Caki2 (cell line): Measurements from ENCODE around the gene NR2C1. TPM values are rescaled to one million over a fixed set of nuclear protein-coding genes. Genes with fewer than 3 reads are reported as not detected.
"Not testable (repeated sequence)": the region's sequence is repeated elsewhere in the genome, so short reads cannot be mapped to it uniquely, and the experiment has no call there.

Experiments used
- DNase-seq: peaks from one replicate; pipeline ENCODE4 v3.0.0-alpha.2; 2015; ENCODE audit warnings: low read depth
- in situ Hi-C: cut with HindIII; loops from 2 replicates; pipeline ENCODE4 v1.10.0; 2016; ENCODE audit warnings: low sequenced_read_pairs, low pct_unique_long_range_greater_than_20kb, mixed read lengths
- total RNA-seq: library from RNA; depleted of rRNA; stranded (reverse); fragments of >200 nt; shearing (Covaris generic); gene quantifications from 2 replicates; pipeline ENCODE4 v1.2.3, GENCODE V29; 2014; ENCODE audit warnings: low replicate concordance

Gene NR2C1
- total RNA-seq, 1 experiment from 2014 or later, result 25.4 TPM

- DNase-seq, result no peak
- in situ Hi-C loops, result no loop called here
Observed at GRCh38 chr12:95034750-95035149, 38.7 kb downstream of the NR2C1 start.

- in situ Hi-C loops, result no loop called here
- DNase-seq, result peak; percentile 51
Observed at GRCh38 chr12:95022477-95022876, 50.9 kb downstream of the NR2C1 start.

DNA sequence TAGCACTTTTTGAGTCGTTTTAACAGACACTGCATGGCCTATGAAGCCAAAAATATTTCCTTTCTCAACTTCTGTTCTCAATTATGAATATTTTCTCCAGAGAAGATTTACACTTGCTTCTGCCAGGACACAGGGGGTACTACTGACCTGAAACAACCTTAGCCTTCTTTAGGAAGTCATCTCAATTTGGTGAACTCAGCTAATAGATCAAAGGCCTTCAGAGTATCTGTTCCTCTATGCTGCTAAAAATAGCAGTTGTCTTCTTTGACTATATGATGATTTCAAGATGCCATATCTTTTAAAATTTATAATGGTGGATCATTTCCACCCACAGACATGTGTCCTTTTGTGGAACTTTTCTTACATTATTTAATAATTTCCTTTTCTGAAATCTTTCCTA, 55.9 kb downstream of the NR2C1 start:
- in situ Hi-C loops, result no loop called here
- no peak for DNase-seq

DNA sequence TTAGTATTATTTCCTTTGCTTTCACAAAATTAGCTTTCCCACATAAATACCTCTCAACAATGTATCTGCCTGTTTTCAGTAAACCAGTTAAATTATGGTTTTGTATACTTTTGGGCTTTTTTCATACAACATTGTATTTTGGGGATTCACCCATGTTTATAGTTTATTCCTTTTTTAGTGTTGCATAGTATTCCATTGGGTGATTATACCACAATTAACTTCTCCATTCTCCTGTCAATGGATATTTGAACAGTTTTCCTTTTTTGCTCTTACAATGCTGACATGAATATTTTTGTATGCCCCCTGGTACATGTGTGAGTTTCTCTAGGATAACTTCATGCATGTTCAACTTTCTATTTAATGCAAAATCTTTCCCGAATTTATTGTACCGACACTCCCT, 57.3 kb downstream of the NR2C1 start:
- in situ Hi-C loops, result no loop called here
- no peak for DNase-seq

DNA sequence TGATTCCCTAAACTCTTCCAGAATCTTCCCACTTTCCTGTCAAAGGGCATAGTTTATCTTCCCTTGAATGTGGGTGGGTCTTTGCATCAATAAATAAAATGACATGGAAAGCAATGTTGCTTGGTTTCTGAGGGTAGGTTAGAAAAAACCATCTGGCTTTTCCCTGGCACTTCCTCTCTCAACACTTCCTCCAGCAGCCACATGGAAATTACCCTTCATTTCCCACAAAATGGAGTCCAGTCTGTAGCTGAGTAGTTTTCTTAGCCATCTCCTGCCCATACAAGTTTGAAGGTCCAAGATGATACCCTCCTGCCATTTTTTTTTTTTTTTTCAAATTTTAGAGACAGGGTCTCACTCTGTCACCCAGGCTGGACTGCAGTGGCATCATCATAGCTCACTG, 58.9 kb downstream of the NR2C1 start:
- in situ Hi-C loops, result no loop called here
- no peak for DNase-seq

DNA sequence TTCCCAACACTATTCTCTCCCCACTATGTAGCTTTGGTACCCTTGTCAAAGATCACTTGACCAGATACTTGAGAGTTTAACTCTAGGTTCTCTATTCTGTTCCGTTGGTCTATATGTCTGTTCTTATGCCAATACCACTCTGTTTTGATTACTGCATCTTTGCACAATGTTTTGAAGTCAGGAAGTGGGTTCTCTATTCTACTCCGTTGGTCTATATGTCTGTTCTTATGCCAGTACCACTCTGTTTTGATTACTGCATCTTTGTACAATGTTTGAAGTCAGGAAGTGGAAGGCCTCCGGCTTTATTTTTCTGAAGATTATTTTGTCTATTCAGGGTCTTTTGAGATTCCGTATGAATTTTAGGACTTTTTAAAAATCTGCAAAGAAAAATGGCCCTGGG, 67.2 kb downstream of the NR2C1 start:
- in situ Hi-C loops, result no loop called here
- no peak for DNase-seq

DNA sequence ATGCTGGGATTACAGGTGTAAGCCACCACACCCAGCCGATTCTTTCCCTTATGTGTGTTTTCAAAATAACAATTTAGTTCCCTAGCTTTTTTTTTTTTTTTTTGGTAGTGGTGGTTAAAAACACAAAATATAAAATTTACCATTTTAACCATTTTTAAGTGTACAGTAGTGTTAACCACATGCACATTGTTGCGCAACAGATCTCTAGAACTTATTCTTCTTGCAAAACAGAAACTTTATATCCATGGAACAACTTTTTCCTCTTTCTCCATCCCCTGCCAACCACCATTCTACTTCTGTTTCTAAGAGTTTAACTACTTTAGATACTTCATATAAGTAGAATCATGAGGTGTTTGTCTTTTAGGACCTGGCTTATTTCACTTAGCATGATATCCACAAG, 68.8 kb downstream of the NR2C1 start:
- in situ Hi-C loops, result no loop called here
- DNase-seq, result no peak

DNA sequence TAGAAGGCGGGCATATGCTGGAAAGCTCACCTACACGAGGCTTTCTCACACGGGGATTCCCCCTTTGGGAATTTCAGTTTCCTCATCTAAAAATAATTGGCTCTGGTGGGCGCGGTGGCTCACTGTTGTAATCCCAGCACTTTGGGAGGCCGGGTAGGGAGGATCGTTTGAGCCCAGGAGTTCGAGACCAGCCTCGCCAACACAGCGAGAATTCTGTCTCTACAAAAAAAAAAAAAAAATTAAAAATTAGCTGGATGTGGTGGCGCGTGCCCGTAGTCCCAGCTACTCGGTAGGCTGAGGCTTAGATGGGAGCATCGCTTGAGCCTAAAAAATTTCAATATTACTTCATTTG, 69.5 kb downstream of the NR2C1 start:
- no peak for DNase-seq
- in situ Hi-C loops, result no loop called here

- in situ Hi-C loops, result no loop called here
- DNase-seq, result peak; percentile 80
Observed at GRCh38 chr12:95003213-95003920, 70.1 kb downstream of the NR2C1 start, which contains the start of gene NDUFA12. NDUFA12 (minus strand) TSS chr12:95003697; CDS start chr12:95003680, 17 bp downstream.

DNA sequence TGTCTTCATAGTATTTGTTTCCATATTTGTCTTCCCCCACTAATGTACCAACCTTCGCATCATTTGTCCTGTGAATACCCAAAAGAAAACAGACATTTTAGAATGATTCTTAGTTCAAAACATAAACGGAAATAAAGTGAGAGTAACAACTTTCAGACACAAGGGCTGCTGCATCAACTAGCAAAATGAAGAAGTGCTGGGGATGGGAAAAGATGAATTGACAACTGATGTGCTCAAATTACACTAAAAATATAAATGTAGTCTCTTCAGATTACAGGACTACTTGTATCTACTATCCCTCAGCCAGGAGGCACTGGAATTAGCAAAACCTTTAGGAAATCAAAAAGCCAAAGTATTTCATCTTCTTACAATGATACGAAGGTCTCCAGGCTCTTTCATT, 70.7 kb downstream of the NR2C1 start:
- DNase-seq, result no peak
- in situ Hi-C loops, result no loop called here

DNA sequence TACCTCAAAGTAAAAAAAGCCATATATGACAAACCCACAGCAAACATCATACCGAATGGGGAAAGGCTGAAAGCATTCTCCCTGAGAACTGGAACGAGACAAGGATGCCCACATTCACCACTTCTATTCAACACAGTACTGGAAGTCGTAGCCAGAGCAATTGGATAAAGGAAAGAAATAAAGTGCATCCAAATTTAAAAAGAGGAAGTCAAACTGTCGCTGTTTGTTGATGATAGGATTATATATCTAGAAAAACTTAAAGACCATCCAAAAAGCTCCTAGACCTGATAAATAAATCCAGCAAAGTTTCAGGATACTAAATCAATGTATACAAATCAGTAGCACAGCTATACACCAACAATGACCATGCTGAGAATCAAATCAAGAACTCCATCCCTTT, 75.1 kb downstream of the NR2C1 start:
- in situ Hi-C loops, result no loop called here
- no peak for DNase-seq

- DNase-seq, result no peak
- in situ Hi-C loops, result no loop called here
Observed at GRCh38 chr12:94997726-94998125, 75.7 kb downstream of the NR2C1 start.

DNA sequence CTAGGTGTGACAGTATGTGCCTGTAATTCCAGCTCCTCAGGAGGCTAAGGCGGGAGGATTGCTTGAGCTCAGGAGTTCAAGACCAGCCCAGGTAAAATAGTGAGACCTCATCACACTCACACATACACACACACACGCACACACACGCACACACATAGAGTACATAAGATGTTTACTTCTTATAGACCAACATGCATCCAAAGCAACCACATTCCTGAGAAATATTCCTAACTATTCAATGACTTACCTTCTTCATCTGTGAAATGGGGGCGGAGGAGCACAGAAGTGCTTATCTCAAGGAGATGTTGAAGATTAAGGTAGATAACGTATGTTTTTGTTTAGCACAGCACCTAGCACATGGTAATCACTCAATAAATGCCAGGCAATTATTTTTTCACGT, 76.4 kb downstream of the NR2C1 start:
- no peak for DNase-seq
- in situ Hi-C loops, result no loop called here

DNA sequence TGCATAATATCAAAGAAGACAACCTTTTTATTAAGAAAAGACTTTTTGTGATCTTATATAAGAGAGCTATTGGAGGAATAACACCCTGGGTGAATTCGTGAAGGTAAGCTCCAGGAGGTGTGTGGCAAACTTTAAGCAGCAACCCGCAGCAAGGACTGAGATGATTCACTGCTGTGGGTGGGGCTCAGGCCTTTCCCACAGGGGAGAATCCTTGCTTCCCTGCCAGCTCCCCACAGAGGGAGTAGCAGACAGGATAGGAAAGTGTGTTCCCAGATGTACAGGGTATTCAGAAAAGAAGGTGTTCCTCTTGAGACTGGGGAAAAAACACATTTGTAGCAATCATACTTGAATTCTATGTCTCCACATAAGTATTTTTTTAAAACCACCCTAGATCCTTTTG, 79.1 kb downstream of the NR2C1 start:
- in situ Hi-C loops, result no loop called here
- peak; percentile 21 for DNase-seq

DNA sequence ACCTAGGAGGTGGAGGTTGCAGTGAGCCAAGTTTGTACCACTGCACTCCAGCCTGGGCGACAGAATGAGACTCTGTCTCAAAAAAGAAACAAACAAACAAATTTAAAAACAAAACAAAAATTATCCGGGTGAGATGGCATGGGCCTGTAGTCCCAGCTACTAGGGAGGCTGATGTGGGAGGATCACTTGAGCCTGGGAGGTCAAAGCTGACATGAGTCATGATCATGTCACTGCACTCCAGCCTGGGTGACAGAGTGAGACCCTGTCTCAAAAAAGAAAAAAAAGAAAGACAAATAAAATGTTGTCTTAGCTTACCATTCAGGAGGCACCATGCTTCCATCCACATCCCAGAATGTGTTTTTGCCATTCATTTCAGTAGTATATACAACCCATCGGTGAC, 79.6 kb downstream of the NR2C1 start:
- DNase-seq, in situ Hi-C loops: not testable (repeated sequence)

- in situ Hi-C loops, result no loop called here
- no peak for DNase-seq
Observed at GRCh38 chr12:94990222-94990621, 83.2 kb downstream of the NR2C1 start.

DNA sequence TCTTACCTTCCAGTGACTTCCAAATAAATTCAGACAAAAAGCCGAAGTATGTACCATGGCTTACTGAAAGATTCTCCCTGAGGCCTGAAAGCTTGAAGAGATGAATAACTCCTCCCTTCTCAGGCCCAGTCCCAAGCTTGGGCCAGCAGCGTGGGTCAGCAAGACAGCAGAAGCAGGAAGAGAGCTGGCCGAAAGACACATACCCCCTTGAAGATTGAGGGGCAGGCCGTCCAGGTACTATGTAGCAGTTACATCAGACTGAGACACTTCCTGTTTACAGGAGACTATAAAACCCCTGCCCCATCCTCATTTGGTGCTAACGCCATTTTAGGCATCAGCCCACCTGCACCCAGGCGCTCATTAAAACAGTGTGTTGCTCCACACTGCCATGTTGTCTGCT, 84.9 kb downstream of the NR2C1 start:
- DNase-seq, result no peak
- in situ Hi-C loops, result no loop called here

DNA sequence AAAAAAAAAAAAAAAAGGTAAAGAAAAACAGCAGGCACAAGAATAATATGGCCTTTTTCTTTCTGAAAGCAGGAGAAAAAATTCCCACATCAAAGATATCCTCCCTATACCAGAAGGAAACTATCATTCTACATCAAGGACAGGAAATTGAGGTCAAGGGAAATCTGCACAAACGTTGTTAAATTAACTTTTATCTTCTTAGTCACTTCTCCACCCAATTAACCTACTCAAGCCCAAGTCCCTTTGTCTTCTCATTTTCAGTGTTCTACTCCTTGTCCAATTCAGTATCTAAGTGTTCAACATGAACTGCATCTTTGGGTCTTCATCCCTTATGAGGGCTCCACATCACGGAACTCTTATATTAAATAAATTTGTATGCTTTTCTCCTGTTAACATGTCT, 85.6 kb downstream of the NR2C1 start:
- DNase-seq, result no peak
- in situ Hi-C loops, result no loop called here

GRCh38 chr12:94987076-94987669, 86.2 kb downstream of the NR2C1 start:
- in situ Hi-C loops, result no loop called here
- DNase-seq, result no peak

DNA sequence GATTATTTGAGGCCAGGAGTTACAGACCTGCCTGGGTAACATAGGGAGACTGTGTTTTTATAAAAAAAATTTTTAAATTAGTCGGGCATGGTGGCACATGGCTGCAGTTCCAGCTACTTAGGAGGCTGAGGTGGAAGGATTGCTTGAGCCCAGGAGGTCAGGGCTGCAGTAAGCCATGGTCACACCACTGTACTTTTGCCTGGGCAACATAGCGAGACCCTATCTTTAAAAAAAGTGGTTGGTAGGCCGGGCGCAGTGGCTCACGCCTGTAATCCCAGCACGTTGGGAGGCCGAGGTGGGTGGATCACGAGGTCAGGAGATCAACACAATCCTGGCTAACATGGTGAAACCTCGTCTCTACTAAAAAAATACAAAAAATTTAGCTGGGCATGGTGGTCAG, 88.3 kb downstream of the NR2C1 start:
- in situ Hi-C loops, DNase-seq: not testable (repeated sequence)
